ENCODE measurements around the gene MAPK9. TPM values are rescaled to one million over a fixed set of nuclear protein-coding genes. Genes with fewer than 3 reads are reported as not detected.

Gene MAPK9
- total RNA-seq, 4 donors from 2014 or later = 18.3 to 27.0 (median 23.9) TPM

GRCh38 chr5:180215783-180216630, 75.9 kb downstream of the MAPK9 start:
- in situ Hi-C loops (cut with MboI; ENCODE audit: low sequenced_read_pairs in 4 of 4) (no loop called here), intact Hi-C loops (cut with DNase I; ENCODE audit: low total_unique reads) (no loop called here)
- no peaks in the 10 kb centered on the region for H3K36me3 ChIP-seq
- no peaks in the 10 kb centered on the region for H3K27me3 ChIP-seq
- no peak overlapping the region for H3K4me3 ChIP-seq
- H3K9me3 ChIP-seq = peaks cover 0 to 14% (median 0%) of the 10 kb centered on the region in 3 donors
- ATAC-seq (no peak), DNase-seq (no peak)
- no peaks in the 10 kb centered on the region for H3K4me1 ChIP-seq
- no peak overlapping the region for H3K27ac ChIP-seq
- TF ChIP-seq POLR2A (IDR thresholded peaks at IDR 0.05) = no peak
- TF ChIP-seq, protein P1, sequence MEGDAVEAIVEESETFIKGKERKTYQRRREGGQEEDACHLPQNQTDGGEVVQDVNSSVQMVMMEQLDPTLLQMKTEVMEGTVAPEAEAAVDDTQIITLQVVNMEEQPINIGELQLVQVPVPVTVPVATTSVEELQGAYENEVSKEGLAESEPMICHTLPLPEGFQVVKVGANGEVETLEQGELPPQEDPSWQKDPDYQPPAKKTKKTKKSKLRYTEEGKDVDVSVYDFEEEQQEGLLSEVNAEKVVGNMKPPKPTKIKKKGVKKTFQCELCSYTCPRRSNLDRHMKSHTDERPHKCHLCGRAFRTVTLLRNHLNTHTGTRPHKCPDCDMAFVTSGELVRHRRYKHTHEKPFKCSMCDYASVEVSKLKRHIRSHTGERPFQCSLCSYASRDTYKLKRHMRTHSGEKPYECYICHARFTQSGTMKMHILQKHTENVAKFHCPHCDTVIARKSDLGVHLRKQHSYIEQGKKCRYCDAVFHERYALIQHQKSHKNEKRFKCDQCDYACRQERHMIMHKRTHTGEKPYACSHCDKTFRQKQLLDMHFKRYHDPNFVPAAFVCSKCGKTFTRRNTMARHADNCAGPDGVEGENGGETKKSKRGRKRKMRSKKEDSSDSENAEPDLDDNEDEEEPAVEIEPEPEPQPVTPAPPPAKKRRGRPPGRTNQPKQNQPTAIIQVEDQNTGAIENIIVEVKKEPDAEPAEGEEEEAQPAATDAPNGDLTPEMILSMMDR (IDR thresholded peaks at IDR 0.05 in 4 of 5, conservative IDR thresholded peaks at IDR 0.05 in 1 of 5) = no peak

- TF ChIP-seq, protein P1 (IDR thresholded peaks at IDR 0.05 in 4 of 5, conservative IDR thresholded peaks at IDR 0.05 in 1 of 5) = no peak
- no peak for TF ChIP-seq POLR2A (IDR thresholded peaks at IDR 0.05)
- DNase-seq = no peak
- no peaks in the 10 kb centered on the region for H3K36me3 ChIP-seq
- H3K4me3 ChIP-seq = no peak overlapping the region
- in situ Hi-C loops (cut with MboI; ENCODE audit: low sequenced_read_pairs in 4 of 4) (no loop called here), intact Hi-C loops (cut with DNase I; ENCODE audit: low total_unique reads) (no loop called here)
- H3K4me1 ChIP-seq = no peaks in the 10 kb centered on the region
- no peaks in the 10 kb centered on the region for H3K27me3 ChIP-seq
- ATAC-seq = no peak
- H3K9me3 ChIP-seq = peaks cover 0 to 11% (median 0%) of the 10 kb centered on the region in 3 donors
- H3K27ac ChIP-seq = no peak overlapping the region
These were observed 76.8 kb downstream of the MAPK9 start for GRCh38 chr5:180214870-180215770.

GRCh38 chr5:180213657-180214207, 78.2 kb downstream of the MAPK9 start:
- TF ChIP-seq POLR2A (IDR thresholded peaks at IDR 0.05) = no peak
- TF ChIP-seq, protein P1 (IDR thresholded peaks at IDR 0.05 in 4 of 5, conservative IDR thresholded peaks at IDR 0.05 in 1 of 5) = no peak
- DNase-seq (no peak), ATAC-seq (no peak)
- Histone ChIP-seq H3K36me3 (no peaks in the 10 kb centered on the region), H3K4me3 (no peak overlapping the region), H3K4me1 (no peaks in the 10 kb centered on the region), H3K9me3 (no peaks in the 10 kb centered on the region), H3K27me3 (peaks cover 0 to 3% (median 0%) of the 10 kb centered on the region in 3 donors), H3K27ac (no peak overlapping the region)
- in situ Hi-C loops (cut with MboI; ENCODE audit: low sequenced_read_pairs in 4 of 4) = no loop called here
- intact Hi-C loops (cut with DNase I; ENCODE audit: low total_unique reads) = no loop called here

GRCh38 chr5:180213256-180213600, 78.7 kb downstream of the MAPK9 start:
- no peak for TF ChIP-seq POLR2A (IDR thresholded peaks at IDR 0.05)
- TF ChIP-seq, protein P1 (IDR thresholded peaks at IDR 0.05 in 4 of 5, conservative IDR thresholded peaks at IDR 0.05 in 1 of 5) = no peak
- H3K36me3 ChIP-seq = no peaks in the 10 kb centered on the region
- intact Hi-C loops (cut with DNase I; ENCODE audit: low total_unique reads) = no loop called here
- DNase-seq = no peak
- in situ Hi-C loops (cut with MboI; ENCODE audit: low sequenced_read_pairs in 4 of 4) = no loop called here
- H3K27ac ChIP-seq = no peak overlapping the region
- H3K9me3 ChIP-seq = no peaks in the 10 kb centered on the region
- no peak for ATAC-seq
- no peaks in the 10 kb centered on the region for H3K4me1 ChIP-seq
- H3K4me3 ChIP-seq = no peak overlapping the region
- peaks cover 3 to 6% (median 3%) of the 10 kb centered on the region in 3 donors for H3K27me3 ChIP-seq

Measured in gastrocnemius medialis (tissue), 4 donors.